Upper lobe of left lung (tissue), 4 donors: ENCODE measurements around the gene TBC1D1.

Experiments
- CTCF ChIP-seq, 6 experiments: fragments of 450-650 bp in 4 of 6; fragments of 200-600 bp in 2 of 6; sonication (generic) in 2 of 6; IDR thresholded peaks; one replicate each; pipeline ENCODE4 v1.5.1; 2016 to 2019; ENCODE audit warnings: antibody characterized with exemption in 6 of 6
- EP300 ChIP-seq, 4 donors: sonication (generic); formaldehyde crosslinking; IDR thresholded peaks; one replicate each; pipeline ENCODE4 v1.5.1; 2017; ENCODE audit warnings: antibody characterized with exemption in 4 of 4, control low read depth in 2 of 4
- POLR2A ChIP-seq, 4 donors: fragments of 450-650 bp; IDR thresholded peaks; one replicate each; pipeline ENCODE4 v1.5.1; 2016 to 2017; ENCODE audit warnings: antibody characterized with exemption in 4 of 4, mild to moderate bottlenecking in 2 of 4
- POLR2AphosphoS5 ChIP-seq, 2 donors: sonication (generic); formaldehyde crosslinking; IDR thresholded peaks; one replicate each; pipeline ENCODE4 v1.5.1; 2017; ENCODE audit warnings: antibody characterized with exemption in 2 of 2

- no peak for TF ChIP-seq CTCF (IDR thresholded peaks at IDR 0.05)
- no peak for TF ChIP-seq POLR2A (IDR thresholded peaks at IDR 0.05)
- no peak for TF ChIP-seq POLR2AphosphoS5 (IDR thresholded peaks at IDR 0.05)
- no peak for TF ChIP-seq EP300 (IDR thresholded peaks at IDR 0.05)
Measured at GRCh38 chr4:38164346-38164745, 273.5 kb downstream of the TBC1D1 start.
